Osteoblast (primary cell): Measurements from ENCODE around the gene PACC1. TPM values are rescaled to one million over a fixed set of nuclear protein-coding genes. Genes with fewer than 3 reads are reported as not detected.

Source experiments
- DNase-seq: peaks from one replicate; pipeline ENCODE4 v3.0.0; 2011; ENCODE audit warnings: low spot score, mixed read lengths; ENCODE audit not compliant: insufficient read length; ENCODE audit errors: missing footprints
- H2AFZ ChIP-seq: 2 replicates; pipeline ENCODE4 v1.6.0; 2011; ENCODE audit warnings: mild to moderate bottlenecking, low read length
- H3K27ac ChIP-seq: 2 replicates; pipeline ENCODE4 v1.5.1; 2011; ENCODE audit warnings: mild to moderate bottlenecking, low read depth, low read length, moderate library complexity
- H3K27me3 ChIP-seq: 2 replicates; pipeline ENCODE4 v1.6.0; 2012; ENCODE audit warnings: mild to moderate bottlenecking, control low read depth, inconsistent platforms, low read length, moderate library complexity; ENCODE audit not compliant: insufficient read depth
- H3K36me3 ChIP-seq: 2 replicates; pipeline ENCODE4 v1.5.1; 2011; ENCODE audit warnings: mild to moderate bottlenecking, low read length, control low read depth, moderate library complexity; ENCODE audit not compliant: insufficient read depth
- H3K4me1 ChIP-seq: 2 replicates; pipeline ENCODE4 v1.5.1; 2011; ENCODE audit warnings: mild to moderate bottlenecking, low read length, control low read depth, moderate library complexity; ENCODE audit not compliant: insufficient read depth
- H3K4me2 ChIP-seq: 2 replicates; pipeline ENCODE4 v1.6.0; 2011; ENCODE audit warnings: mild to moderate bottlenecking, low read length; ENCODE audit not compliant: insufficient read depth
- H3K4me3 ChIP-seq: fragments of 200-600 bp; sonication (generic); 3 replicates; pipeline ENCODE4 v1.5.1; 2012; ENCODE audit warnings: mild to moderate bottlenecking, low read length, inconsistent platforms; ENCODE audit not compliant: insufficient read depth
- H3K79me2 ChIP-seq: 2 replicates; pipeline ENCODE4 v1.6.0; 2012; ENCODE audit warnings: mild to moderate bottlenecking, low read length, control low read depth, inconsistent platforms; ENCODE audit not compliant: insufficient read depth
- H3K9me3 ChIP-seq: 2 replicates; pipeline ENCODE4 v1.5.1; 2011; ENCODE audit warnings: low read depth, low read length, control low read depth
- H4K20me1 ChIP-seq: 2 replicates; pipeline ENCODE4 v1.6.0; 2012; ENCODE audit warnings: mild to moderate bottlenecking, low read length, control low read depth; ENCODE audit not compliant: insufficient read depth
- CTCF ChIP-seq: IDR thresholded peaks from 2 replicates; pipeline ENCODE4 v1.5.1; 2011; ENCODE audit warnings: mild to moderate bottlenecking, low read depth, low read length, moderate library complexity; ENCODE audit errors: extremely low read depth
- total RNA-seq: library from RNA; depleted of rRNA; stranded (reverse); fragments of >200 nt; gene quantifications from 2 replicates; pipeline ENCODE4 v1.2.3, GENCODE V29; 2012

Gene PACC1
- total RNA-seq, 1 donor = 6.5 TPM

GRCh38 chr1:212460376-212460775, 45.7 kb upstream of the PACC1 start:
- no peaks in the 10 kb centered on the region for H4K20me1 ChIP-seq
- no peak overlapping the region for H3K4me2 ChIP-seq
- H3K36me3 ChIP-seq = no peaks in the 10 kb centered on the region
- H3K4me1 ChIP-seq = peaks cover 6% of the 10 kb centered on the region
- H3K4me3 ChIP-seq = no peak overlapping the region
- no peak for DNase-seq
- no peak for TF ChIP-seq CTCF
- H3K27me3 ChIP-seq = no peaks in the 10 kb centered on the region
- H3K27ac ChIP-seq = no peak overlapping the region
- H3K79me2 ChIP-seq = no peaks in the 10 kb centered on the region
- peaks cover 5% of the 10 kb centered on the region for H3K9me3 ChIP-seq
- H2AFZ ChIP-seq = no peak overlapping the region

- Histone ChIP-seq H3K4me3 (no peak overlapping the region), H4K20me1 (no peaks in the 10 kb centered on the region), H3K4me2 (no peak overlapping the region), H3K79me2 (no peaks in the 10 kb centered on the region), H3K27ac (no peak overlapping the region), H3K27me3 (no peaks in the 10 kb centered on the region), H3K4me1 (peaks cover 6% of the 10 kb centered on the region), H3K9me3 (peaks cover 5% of the 10 kb centered on the region), H2AFZ (no peak overlapping the region), H3K36me3 (no peaks in the 10 kb centered on the region)
- no peak for TF ChIP-seq CTCF
- no peak for DNase-seq
Observed at GRCh38 chr1:212459656-212460055, 45.0 kb upstream of the PACC1 start.

GRCh38 chr1:212458817-212459216, 44.1 kb upstream of the PACC1 start:
- no peaks in the 10 kb centered on the region for H3K79me2 ChIP-seq
- TF ChIP-seq CTCF = no peak
- H3K9me3 ChIP-seq = peaks cover 5% of the 10 kb centered on the region

GRCh38 chr1:212457740-212458338, 43.2 kb upstream of the PACC1 start:
- H3K27ac ChIP-seq = no peak overlapping the region
- DNase-seq = peak; percentile 77
- H3K36me3 ChIP-seq = no peaks in the 10 kb centered on the region
- no peak overlapping the region for H3K4me3 ChIP-seq
- H2AFZ ChIP-seq = no peak overlapping the region
- no peaks in the 10 kb centered on the region for H3K79me2 ChIP-seq
- H3K9me3 ChIP-seq = peaks cover 5% of the 10 kb centered on the region
- no peaks in the 10 kb centered on the region for H3K27me3 ChIP-seq
- H3K4me2 ChIP-seq = no peak overlapping the region
- H3K4me1 ChIP-seq = peaks cover 11% of the 10 kb centered on the region
- TF ChIP-seq CTCF = peak; percentile 61
- no peaks in the 10 kb centered on the region for H4K20me1 ChIP-seq

More at GRCh38 chr1:212458817-212459216, 44.1 kb upstream of the PACC1 start:
- no peaks in the 10 kb centered on the region for H3K36me3 ChIP-seq
- H2AFZ ChIP-seq = no peak overlapping the region
- H3K27ac ChIP-seq = no peak overlapping the region
- H3K4me2 ChIP-seq = no peak overlapping the region
- DNase-seq = no peak
- no peaks in the 10 kb centered on the region for H4K20me1 ChIP-seq
- peaks cover 6% of the 10 kb centered on the region for H3K4me1 ChIP-seq
- no peak overlapping the region for H3K4me3 ChIP-seq
- H3K27me3 ChIP-seq = no peaks in the 10 kb centered on the region
